Embryonic facial prominence (tissue), 1 donor: Measurements from ENCODE around the gene PNO1.
"Not testable (repeated sequence)": the region's sequence is repeated elsewhere in the genome, so short reads cannot be mapped to it uniquely, and the experiment has no call there.

Source experiments
- DNase-seq: peaks from one replicate; pipeline ENCODE4 v3.0.0-alpha.2; 2016; ENCODE audit errors: extremely low spot score

Gene PNO1

DNA sequence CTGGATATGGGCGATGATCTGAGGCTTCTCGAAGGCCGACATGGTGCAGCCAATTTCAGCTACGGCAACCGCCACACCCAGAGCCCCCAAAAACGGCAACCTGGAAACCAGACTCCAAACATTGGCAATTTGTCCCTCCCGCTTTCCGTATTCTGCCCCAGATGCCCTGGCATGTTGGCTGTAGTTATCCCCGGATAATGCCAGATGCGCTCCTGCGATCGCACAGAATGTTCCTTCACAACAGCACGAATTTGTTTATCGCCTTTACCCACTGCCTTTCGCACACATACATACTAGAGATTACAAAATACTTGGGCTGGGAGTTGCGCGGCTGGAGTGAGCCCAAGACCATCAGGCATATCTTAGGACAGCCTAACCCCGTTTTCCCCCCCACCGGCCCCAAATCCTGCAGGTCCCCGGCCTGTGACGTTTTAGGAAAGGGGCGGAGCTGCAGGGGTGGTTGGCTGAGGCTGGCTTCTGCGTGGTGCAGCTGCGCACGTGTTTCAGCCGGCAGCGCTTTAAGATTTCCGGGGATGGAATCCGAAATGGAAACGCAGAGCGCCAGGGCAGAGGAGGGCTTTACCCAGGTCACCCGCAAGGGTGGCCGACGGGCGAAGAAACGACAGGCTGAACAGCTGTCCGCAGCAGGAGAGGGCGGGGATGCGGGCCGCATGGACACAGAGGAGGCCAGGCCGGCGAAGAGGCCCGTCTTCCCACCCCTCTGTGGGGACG, at the start of gene PNO1:
Gene PNO1 (plus strand): TSS at position 487 of the 732 bp plus-strand sequence. CDS start 47 bp downstream, at position 534.
- peak; percentile 92 for DNase-seq

DNA sequence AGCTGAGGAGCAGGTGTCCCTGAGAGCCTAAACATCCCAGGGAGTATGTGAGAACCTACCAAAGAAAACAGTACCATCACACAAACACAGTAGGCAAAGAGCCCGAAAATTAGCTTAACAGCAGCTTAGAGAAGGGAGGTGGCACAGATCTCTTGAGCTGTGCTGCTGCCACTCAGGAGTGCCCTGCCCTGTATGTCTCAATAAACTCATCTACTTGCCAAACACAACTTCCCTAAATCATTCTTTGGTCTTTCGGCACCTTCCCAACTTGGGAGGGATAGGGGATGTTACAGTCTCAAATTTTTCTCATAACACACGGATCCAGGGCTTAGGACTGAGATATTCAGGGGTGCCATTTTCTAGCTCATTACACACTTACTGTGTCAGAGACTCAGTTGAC, 49.6 kb upstream of the PNO1 start:
- no peak for DNase-seq

DNA sequence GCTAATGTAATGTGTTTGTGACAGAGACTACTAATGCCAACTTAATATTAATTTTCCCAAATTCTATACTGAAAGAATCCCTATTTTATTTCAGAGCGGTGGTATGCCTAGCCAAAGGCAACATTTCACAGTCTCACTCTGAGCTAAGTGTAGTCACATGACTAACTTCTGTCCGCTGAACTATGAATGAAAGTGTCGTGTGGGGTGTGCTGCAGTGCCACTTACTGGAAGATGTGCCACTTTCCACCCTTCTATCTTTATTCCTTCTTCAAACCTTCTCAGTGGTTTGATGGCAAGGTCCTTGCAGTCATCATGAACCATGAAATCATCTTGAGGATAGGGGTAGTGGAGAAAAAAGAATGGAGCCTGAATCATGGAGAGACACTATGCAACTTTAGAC, 47.6 kb upstream of the PNO1 start:
- no peak for DNase-seq

DNA sequence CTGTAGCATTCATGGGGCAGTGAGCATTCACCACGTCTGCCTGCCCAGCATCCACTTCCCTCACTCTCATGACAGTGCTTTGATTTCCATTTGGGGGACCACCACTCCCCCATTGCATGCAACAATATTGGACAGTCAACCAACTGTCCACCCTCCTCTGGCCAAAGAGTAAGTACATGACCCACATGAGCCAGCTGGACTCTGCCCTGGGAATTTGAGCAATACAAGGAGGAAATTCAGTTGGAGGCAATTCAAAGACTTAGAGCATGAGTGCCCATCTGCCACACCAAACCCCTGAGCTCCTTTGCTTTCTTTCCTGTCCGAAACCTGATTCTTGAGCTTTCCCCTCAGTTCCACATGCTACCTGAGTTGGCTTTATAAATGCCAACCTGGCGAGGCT, 41.7 kb upstream of the PNO1 start:
- DNase-seq, result no peak

DNA sequence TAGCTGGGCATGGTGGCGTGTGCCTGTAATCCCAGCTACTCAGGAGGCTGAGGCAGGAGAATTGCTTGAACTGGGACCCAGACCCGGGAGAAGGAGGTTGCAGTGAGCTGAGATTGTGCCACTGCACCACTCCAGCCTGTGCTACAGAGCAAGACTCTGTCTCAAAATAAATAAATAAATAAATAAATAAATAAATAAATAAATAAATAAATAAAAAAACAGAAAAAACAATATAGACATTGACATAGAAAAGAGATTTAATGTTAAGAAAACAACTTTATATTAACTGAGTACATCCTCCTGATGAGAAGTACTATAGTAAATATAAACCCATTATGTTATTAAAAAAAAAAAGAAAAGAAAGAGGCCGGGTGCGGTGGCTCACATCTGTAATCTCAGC, 39.8 kb upstream of the PNO1 start:
- DNase-seq, result not testable (repeated sequence)

DNA sequence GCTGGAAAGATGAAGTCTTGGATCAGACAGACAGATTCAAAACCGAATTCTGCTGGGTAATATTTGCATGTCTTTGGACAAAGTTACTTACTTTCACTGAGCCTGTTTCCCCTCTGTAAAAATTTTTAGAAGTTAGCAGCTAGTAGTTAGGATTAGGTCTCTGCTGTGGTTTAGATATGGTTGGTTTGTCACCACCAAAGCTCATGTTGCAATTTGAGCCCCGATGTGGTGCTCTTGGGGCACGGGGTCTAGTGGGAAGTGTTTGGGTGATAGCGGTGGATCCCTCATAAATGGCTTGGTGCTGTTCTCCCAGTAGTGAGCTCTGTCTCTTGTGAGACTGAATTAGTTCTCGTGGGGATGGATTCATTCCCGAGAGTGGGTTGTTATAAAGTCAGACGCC, 38.9 kb upstream of the PNO1 start:
- no peak for DNase-seq

DNA sequence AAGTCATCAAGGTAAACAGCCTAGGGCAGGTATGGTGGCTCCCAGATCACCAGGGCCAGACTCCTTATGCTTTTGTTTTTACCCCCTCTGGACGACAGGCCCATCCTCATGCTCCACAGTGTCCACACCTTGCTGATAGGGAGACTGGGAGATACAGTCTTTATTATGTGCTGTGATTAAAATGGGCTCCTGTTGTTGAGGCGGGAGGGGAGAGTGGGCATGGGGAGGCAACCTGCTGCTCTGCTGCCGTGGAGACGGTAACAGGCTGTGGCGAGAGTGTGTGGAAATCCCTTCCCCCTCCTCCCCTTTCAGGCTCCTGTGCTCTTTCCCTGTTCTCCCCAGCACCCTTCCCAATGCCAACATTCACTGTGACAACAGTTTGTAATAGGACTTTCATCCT, 38.2 kb upstream of the PNO1 start:
- DNase-seq, result no peak

DNA sequence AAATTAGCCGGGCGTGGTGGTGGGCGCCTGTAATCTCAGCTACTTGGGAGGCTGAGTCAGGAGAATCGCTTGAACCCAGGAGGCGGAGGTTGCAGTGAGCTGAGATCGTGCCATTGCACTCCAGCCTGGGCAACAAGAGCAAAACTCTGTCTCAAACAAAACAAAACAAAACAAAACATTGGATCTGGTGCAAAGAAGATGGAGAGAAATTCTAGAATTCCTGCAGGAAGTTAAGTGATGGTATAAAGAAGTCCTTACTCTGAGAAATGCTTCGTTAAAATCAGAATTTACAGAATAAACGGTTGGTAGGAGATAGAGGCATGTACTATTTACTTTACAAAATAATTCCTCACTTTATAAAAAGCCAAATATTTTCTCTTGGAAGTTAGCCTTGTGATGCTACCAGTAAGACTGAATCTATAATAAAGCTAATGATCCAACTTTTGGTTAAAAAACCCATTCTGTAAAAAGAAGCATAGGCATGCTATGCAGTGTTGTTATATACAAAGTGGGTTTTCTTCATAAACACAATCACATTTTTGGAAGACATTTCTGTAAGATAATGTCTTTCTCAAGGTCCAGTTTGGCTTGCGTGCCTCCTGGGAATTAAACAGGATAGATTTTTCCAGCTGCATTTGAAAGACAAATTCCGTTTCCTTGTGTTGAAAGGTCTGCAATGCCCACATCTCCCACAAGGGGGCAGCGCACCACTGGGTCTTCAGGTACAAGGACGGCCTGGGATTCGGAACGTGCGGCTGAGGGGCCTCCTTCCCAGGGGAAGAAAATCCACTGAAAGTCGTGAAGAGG, 35.6 kb upstream of the PNO1 start:
- DNase-seq, result peak; percentile 65

DNA sequence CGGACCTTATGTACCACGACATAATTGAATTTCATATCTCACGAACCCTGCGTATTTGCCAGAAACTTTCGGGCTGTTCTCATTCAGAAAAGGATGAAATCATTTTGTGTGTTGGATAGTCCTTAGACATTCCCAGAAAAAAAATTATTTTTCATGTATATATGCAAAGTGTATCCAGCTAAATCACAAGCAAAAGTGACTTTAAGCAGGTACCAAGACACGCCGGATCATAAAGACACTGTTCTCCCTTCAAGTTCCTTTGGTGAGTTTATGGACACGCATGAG, 35.1 kb upstream of the PNO1 start:
- DNase-seq, result no peak

DNA sequence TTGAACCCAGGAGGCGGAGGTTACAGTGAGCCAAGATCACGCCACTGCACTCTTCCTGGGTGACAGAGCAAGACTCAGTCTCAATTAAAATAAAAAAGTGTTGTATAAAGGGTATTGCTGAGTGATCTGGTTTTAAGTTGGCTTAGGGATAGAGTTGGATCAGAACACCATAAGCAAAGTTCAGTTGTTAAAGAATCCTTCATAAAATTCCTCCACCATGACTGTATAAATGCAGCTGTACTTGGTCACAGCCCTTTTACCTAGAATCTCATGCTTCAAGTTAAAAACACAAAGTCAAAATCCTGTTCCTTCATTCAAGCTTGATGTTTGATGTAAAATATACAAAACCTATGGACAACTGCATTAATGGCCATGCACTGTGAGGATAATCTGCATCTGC, 33.4 kb upstream of the PNO1 start:
- no peak for DNase-seq

DNA sequence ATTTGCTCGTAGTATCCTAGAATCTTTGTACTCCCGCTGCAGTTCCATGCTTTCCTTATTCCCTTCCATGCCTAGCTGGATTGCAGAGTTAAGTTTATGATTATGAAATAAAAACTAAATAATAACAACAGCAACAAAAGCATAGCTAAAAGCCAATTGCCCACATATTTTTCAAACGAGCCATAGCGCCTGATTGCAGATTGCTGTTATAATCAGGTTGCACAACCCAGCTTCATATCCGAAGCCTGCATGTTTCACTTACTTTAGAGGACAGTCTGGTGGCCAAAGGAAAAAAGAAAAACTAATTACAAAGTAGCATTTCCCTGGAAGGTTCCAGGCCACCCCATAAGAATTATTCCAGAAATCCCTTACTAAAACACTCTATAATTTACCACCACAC, 31.9 kb upstream of the PNO1 start:
- no peak for DNase-seq

DNA sequence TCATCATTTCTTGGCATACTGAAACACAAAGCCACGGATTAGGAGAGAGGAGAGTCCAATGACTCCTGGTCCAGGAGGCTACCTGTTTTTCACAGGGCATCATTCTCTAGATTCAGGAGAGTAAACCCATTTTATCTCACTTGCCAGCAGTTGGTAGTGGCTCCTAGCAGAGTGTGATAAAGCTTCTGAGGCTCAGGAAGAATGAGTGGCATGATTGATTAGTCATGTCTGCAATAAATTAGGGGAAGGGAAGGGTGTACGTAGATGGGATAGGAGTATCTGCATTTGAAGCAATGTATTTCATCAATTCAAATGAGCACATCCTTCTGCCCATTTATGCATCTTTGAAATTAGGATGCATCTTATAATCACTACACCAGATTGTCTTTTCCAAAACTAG, 31.1 kb upstream of the PNO1 start:
- no peak for DNase-seq

DNA sequence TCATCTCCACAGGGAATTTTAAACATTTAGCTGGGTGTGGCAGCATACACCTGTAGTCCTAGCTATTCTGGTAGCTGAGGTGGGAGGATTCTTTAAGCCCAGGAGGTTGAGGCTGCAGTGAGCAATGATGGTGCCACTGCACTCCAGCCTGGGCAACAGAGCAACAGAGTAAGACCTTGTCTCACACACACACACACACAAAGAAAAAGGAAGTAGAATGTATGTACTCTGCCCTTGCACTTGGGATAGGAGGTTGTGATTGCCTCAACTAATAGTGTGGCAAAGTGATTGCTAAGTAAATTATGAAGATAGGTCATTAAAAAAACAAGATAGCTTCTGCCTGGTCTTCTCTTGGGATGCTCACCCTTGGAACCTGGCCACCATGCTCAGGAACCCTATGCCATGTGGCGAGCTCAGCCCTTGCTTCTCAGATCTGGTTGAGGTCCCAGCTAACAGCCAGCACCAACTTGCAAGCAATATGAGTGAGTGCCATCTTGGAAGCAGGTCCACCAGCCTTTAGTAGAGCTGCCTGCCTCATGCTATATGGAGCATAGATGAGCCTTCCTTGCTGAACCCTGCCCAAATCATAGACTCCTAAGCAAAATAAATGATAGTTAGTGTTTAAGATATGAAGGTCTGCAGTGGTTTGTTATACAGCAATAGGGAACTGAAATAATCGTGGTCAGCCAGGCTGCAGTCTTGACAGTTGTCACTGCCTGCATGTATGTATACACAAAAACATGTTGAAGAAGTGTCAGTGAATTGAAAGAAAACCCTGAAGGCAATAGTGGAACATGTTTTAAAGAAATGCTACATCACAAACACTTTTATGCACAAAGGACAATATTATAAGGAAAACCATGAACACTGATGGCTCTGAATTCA, 30.1 kb upstream of the PNO1 start:
- DNase-seq, result no peak

DNA sequence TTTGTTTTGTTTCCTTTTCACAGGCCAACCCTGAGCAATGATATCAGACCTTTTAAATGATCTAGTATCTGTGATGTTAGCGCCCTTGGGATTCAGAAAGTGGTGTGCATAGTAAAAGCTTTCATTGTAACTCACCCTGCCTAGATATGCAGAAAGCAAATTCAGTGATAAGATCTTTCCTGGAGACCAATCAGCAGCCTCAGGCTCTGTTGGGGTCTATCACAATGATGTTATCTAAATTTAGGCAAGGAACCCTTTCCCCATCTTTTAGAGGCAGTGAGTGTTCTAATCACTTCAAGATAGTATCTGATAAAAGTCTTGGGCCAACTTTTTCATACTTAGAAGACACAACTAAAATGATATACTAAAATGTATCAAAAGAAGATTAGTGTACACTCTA, 23.6 kb upstream of the PNO1 start:
- no peak for DNase-seq

DNA sequence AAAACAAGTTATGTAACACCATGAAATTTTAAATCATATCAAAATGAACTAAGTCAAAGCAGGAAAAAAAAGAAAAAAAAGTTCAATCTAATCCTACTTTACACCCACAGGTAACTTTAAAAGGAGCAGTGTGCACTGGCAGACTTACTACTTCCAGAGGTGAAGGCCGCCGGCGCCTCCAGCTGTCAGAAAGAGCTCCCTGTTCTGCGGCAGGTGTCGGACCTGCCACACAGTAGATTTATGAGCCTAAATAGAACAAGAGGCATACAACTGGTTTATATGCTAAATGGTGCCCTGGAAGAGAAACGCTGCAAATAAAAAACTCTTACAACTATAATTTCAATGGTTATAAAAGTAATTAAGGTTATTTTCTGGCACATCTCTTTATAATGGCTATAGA, 23.1 kb upstream of the PNO1 start:
- no peak for DNase-seq

DNA sequence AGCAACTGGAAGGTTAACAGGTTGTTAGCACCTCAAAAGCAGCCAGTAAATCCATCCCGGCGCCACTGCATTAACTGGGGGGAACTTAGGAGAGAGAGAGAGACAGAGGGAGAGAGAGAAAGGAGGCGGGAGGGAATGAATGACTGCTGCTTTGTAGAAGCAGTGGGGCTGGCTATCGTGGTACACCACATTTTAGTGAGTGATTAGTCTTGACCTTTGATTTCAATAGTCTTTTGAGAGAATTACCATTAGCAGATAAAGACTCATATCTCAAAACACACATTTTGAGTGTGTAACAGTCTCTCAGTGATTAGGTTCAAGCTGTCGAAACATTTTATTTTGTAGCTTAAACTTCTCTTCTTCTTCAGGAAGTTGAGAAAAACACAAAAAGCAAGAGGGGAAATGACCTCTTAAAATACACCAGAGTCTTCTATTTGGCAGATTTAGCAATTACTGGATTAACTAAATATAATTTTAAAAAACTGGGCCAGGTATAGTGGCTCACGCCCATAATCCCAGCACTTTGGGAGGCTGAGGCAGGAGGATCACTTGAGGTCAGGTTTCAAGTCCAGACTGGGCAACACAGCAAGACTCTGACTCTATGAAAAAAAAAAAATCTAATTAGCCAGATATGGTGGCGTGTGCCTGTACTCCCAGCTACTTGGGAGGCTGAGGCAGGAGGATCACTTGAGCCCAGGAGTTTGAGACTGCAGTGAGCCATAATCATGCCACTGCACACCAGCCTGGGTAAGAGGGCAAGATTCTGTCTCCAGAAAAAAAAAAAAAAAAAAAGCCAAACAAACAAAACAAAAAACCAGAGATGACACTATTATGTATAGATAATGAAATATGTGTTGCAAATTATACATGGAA, 22.0 kb upstream of the PNO1 start:
- DNase-seq, result no peak

DNA sequence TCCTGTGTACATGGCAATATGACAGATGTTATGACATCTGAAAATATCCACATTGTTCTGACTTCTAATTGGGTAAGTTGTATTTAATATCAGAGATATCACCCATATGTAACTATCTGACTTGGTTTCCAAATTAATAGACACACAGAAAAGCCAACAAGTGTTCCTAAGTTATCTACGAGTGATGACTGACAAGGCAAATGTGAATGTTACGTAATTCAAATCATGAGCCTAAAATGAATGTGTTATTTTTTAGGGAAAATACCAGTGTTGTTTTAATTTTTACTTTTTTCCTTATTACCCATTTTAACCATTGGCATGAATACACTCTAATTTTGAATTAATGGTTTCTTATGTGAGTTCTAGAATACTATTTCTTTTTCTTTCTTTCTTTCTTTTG, 15.8 kb upstream of the PNO1 start:
- no peak for DNase-seq

DNA sequence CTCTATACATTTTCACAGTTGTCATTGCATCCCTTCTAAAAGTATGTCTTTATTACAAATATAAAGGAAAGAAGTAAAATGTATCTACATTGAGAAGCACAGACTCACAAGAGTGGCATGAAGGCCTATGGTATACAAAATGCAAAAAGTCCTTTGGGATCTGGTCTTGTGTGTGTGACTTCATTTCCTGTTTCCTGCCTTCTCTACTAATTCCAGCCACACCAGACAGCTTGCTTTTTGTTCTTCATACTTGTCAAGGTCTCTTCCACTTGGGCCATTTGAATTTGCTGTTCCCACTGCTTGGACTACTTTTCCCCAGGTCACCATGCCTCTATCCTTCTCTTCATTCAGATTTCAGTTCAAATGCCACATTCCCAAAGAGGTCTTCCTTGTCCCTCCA, 6.7 kb upstream of the PNO1 start:
- no peak for DNase-seq

DNA sequence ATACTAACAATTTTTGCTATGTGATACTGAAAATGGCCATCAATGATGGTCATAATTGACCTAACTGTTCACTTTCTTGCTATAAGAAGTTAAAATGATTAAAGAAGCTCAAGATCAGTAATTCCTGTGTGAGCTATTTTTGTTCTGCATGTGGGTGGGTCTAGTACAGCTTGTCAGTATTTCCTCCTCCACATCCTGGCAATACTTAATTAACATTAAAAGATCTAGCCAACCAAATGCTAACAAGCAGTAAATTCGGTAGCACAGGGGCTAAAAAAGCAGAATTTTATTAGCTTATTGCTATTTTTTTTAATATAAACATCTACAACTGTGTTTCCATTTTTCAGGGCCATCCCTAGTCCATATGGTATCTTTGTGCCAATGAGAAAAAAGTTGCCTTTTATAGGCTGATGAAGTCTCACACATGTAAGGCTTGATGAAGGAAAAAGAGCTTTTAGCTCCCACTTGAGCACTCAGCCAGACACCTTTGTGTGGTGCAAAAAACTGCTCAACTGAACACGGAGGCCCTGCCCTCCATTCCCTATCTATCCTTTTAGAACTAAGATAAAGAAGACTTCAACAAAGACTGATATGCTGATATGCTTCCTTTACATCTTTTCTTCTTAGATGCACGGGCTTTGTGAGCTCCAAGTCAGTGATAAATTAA, 4.9 kb upstream of the PNO1 start:
- DNase-seq, result no peak

DNA sequence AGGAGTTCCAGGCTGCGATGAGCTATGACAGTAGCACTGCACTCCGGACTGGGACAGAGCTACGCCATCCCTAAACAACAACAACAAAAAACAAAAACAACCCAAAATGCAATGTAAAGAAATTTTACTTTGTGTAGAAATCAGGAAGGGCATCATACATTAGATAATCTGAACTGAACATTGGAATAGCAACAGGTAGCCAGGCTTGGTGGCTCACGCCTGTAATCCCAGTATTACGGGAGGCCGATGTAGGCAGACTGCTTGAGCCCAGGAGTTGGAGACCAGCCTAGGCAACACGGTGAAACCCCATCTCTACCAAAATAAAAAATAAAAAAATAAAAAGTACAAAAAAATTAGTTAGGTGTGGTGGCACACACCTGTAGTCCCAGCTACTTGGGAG, 2.1 kb upstream of the PNO1 start:
- no peak for DNase-seq

DNA sequence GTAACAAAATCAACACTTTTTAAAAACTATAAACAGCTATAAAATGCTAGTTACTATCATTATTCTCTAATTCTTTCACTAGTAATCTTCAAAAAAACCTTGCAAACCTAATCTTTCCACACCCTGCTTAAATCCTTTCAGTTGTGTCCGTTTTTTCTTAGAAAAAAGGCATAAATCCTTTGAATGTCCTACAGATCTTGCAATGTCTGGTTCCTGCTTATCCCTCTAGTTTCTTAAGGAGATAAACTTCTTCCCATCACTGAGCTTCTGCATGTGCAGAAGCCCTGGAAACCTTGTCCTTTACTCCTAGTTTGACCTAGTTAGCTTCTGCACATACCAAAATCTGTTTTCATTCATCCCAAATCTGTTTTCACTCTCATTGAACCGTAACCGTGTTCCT, 1.3 kb upstream of the PNO1 start:
- no peak for DNase-seq
